Pancreas (tissue), 10 donors: ENCODE results near the gene EIF4H. TPM values are rescaled to one million over a fixed set of nuclear protein-coding genes. Genes with fewer than 3 reads are reported as not detected.

Experiments used
- ATAC-seq, 4 donors: fragments of 200-7000 bp; cut with Tn5 transposase; one replicate each; pipeline versions ENCODE4 v1.8.0 to v1.9.1; 2020; ENCODE audit warnings: mild to moderate bottlenecking in 4 of 4, moderate library complexity in 4 of 4
- DNase-seq, 6 donors: peaks; one replicate each; pipeline ENCODE4 v3.0.0-alpha.2; 2020
- FAIRE-seq: peaks from 2 replicates; lab custom pipeline; 2012; peaks lifted over from hg19 to GRCh38; lab: Jason Lieb, UNC
- H3K27ac ChIP-seq, 4 donors: fragments of 200-600 bp; sonication (generic); 1 replicate in 3 of 4; 2 replicates in 1 of 4; pipeline versions ENCODE4 v1.5.0 to v1.8.0; 2020
- H3K27me3 ChIP-seq, 4 donors: fragments of 200-600 bp; one replicate each; pipeline ENCODE4 v1.8.0; 2021
- H3K36me3 ChIP-seq, 3 donors: fragments of 200-600 bp; sonication (generic) in 1 of 3; one replicate each; pipeline versions ENCODE4 v1.5.0 to v1.8.0; 2020 to 2021
- H3K4me1 ChIP-seq, 3 donors: fragments of 200-600 bp; one replicate each; pipeline ENCODE4 v1.8.0; 2021
- H3K4me3 ChIP-seq, 4 donors: fragments of 200-600 bp; sonication (generic) in 2 of 4; one replicate each; pipeline versions ENCODE4 v1.5.0 to v1.8.0; 2020 to 2021
- H3K9me3 ChIP-seq, 4 donors: fragments of 200-600 bp; one replicate each; pipeline ENCODE4 v1.8.0; 2021
- CTCF ChIP-seq, 4 donors: fragments of 200-600 bp; sonication (generic) in 3 of 4; IDR thresholded peaks; one replicate each; pipeline versions ENCODE4 v1.5.0 to v1.8.0; 2021; ENCODE audit warnings: antibody characterized with exemption in 4 of 4
- WGBS, 2 donors: extraction: QIAGEN DNeasy Blood & Tissue Kit; methylation state at CpG; one replicate each; pipeline ENCODE4 v1.1.7; 2013; 5-methylcytosine and 5-hydroxymethylcytosine counted together
- intact Hi-C, 3 donors: fragments of 100-400 bp; cut with DNase I; formaldehyde crosslinking; loops; one replicate each; pipeline versions ENCODE4 v1.11.1 to v1.14.2; 2022
- polyA plus RNA-seq, 2 donors: library from polyadenylated mRNA; stranded (reverse); fragments of 200-250 nt; gene quantifications; one replicate each; pipeline ENCODE4 v1.2.3, GENCODE V29; 2013
- total RNA-seq, 6 donors: library from RNA; stranded (reverse); fragmentation: NEBNext Ultra II Directional in 4 of 6; extraction: Animal tissue kit (Norgen Biotek cat#: 25700) in 4 of 6; gene quantifications; one replicate each; pipeline versions ENCODE4 v1.2.1 to v1.2.4, GENCODE V29; 2021 to 2023
- donor health status: healthy with polysubstance abuse.
- donor health status: DM: no; HTN: no; CAD: no; lungs with moderate emphysema.
- donor health status: DM: no; HTN: no; CAD: no.
- donor health status: control.
- donor health status: control.
- donor health status: Bipolar disorder and iron deficiency.
- donor health status: DM: yes; HTN: yes; CAD: no.
- donor health status: DM: no; HTN: no; CAD: no.
- donor health status: DM: no; HTN: no; CAD: no.
- donor health status: DM: yes; HTN: yes; CAD: no.

EIF4H gene
- total and polyA plus RNA-seq, 8 donors, result 73.0 to 195 (median 130) TPM

GRCh38 chr7:74228951-74229900 lies 55.1 kb downstream of the EIF4H start:
- no peak for FAIRE-seq
- Histone ChIP-seq H3K4me3 (no peak overlapping the region), H3K27ac (no peak overlapping the region), H3K4me1 (peaks cover 0 to 6% (median 0%) of the 10 kb centered on the region in 3 donors), H3K9me3 (no peaks in the 10 kb centered on the region), H3K36me3 (no peaks in the 10 kb centered on the region), H3K27me3 (no peaks in the 10 kb centered on the region)
- intact Hi-C loops, result no loop called here
- no peak for TF ChIP-seq CTCF (IDR thresholded peaks at IDR 0.05)
- 95 to 97% methylated on average over 9 of the region's 9 CpGs for WGBS, 2 donors
- DNase-seq, result no peak
- no peak for ATAC-seq

- FAIRE-seq (no peak), DNase-seq (no peak), ATAC-seq (peak in 1 of 4 donors; percentile 50)
- intact Hi-C loops, result loop anchor here in 1 of 3 donors (10.0 kb wide), 1 partner anchor 64 kb away; no protein-coding TSS in a partner anchor
- H3K4me1 ChIP-seq, result peaks cover 0 to 6% (median 0%) of the 10 kb centered on the region in 3 donors
- WGBS, 2 donors, result 94 to 96% methylated on average over 15 of the region's 15 CpGs
- H3K27ac ChIP-seq, result no peak overlapping the region
- TF ChIP-seq CTCF (IDR thresholded peaks at IDR 0.05), result no peak
- no peaks in the 10 kb centered on the region for H3K36me3 ChIP-seq
- no peaks in the 10 kb centered on the region for H3K9me3 ChIP-seq
- no peaks in the 10 kb centered on the region for H3K27me3 ChIP-seq
- no peak overlapping the region for H3K4me3 ChIP-seq
Measured at GRCh38 chr7:74230446-74231231, 56.5 kb downstream of the EIF4H start.

GRCh38 chr7:74231232-74231590 lies 57.1 kb downstream of the EIF4H start:
- H3K4me1 ChIP-seq, result peaks cover 0 to 6% (median 0%) of the 10 kb centered on the region in 3 donors
- intact Hi-C loops, result loop anchor here in 1 of 3 donors (10.0 kb wide), 1 partner anchor 64 kb away; no protein-coding TSS in a partner anchor

GRCh38 chr7:74233655-74234285 lies 59.6 kb downstream of the EIF4H start:
- H3K4me1 ChIP-seq, result peaks cover 0 to 6% (median 0%) of the 10 kb centered on the region in 3 donors
- H3K9me3 ChIP-seq, result no peaks in the 10 kb centered on the region
- H3K36me3 ChIP-seq, result peaks cover 0 to 8% (median 0%) of the 10 kb centered on the region in 3 donors
- no peak overlapping the region for H3K4me3 ChIP-seq
- no peak overlapping the region for H3K27ac ChIP-seq
- H3K27me3 ChIP-seq, result no peaks in the 10 kb centered on the region
- no peak for FAIRE-seq
- peak in 3 of 4 donors; percentile 32 to 63 (median 51) for ATAC-seq
- no peak for DNase-seq
- 43 to 45% methylated on average over 13 of the region's 13 CpGs for WGBS, 2 donors
- TF ChIP-seq CTCF (IDR thresholded peaks at IDR 0.05), result no peak
- intact Hi-C loops, result loop anchor here in 1 of 3 donors (10.0 kb wide), 1 partner anchor 61 kb away; no protein-coding TSS in a partner anchor

More at GRCh38 chr7:74231232-74231590, 57.1 kb downstream of the EIF4H start:
- ATAC-seq (peak in 1 of 4 donors; percentile 19), DNase-seq (no peak), FAIRE-seq (no peak)
- H3K36me3 ChIP-seq, result no peaks in the 10 kb centered on the region
- WGBS, 2 donors, result 92 to 95% methylated on average over 12 of the region's 12 CpGs
- no peaks in the 10 kb centered on the region for H3K9me3 ChIP-seq
- no peak overlapping the region for H3K4me3 ChIP-seq
- H3K27me3 ChIP-seq, result no peaks in the 10 kb centered on the region
- no peak for TF ChIP-seq CTCF (IDR thresholded peaks at IDR 0.05)
- no peak overlapping the region for H3K27ac ChIP-seq
